Smooth muscle cell (in vitro differentiated cells): ENCODE results near the gene ZNF787. TPM values are rescaled to one million over a fixed set of nuclear protein-coding genes. Genes with fewer than 3 reads are reported as not detected.

Experiments used
- DNase-seq: peaks from one replicate; lab custom pipeline; 2025; ENCODE audit not compliant: unreplicated experiment; lab: John Stamatoyannopoulos, UW
- H2AFZ ChIP-seq: fragments of 200-600 bp; sonication (generic); 2 replicates; pipeline ENCODE4 v1.6.0; 2016; ENCODE audit warnings: antibody characterized with exemption, low read depth, mild to moderate bottlenecking
- H3F3A ChIP-seq: fragments of 200-600 bp; sonication (generic); 2 replicates; pipeline ENCODE4 v1.6.0; 2017; ENCODE audit warnings: antibody characterized with exemption, low read depth
- H3K27ac ChIP-seq: fragments of 200-600 bp; sonication (generic); 2 replicates; pipeline ENCODE4 v1.5.1; 2016; ENCODE audit warnings: low read depth, mild to moderate bottlenecking
- H3K27me3 ChIP-seq: fragments of 200-600 bp; sonication (generic); 2 replicates; pipeline ENCODE4 v1.6.1; 2016; ENCODE audit warnings: low read depth, mild to moderate bottlenecking
- H3K36me3 ChIP-seq: fragments of 200-600 bp; sonication (generic); 2 replicates; pipeline ENCODE4 v1.5.1; 2016; ENCODE audit warnings: low read depth
- H3K4me1 ChIP-seq: fragments of 200-600 bp; sonication (generic); 2 replicates; pipeline ENCODE4 v1.5.1; 2016; ENCODE audit warnings: low read depth
- H3K4me2 ChIP-seq: fragments of 200-600 bp; sonication (generic); 2 replicates; pipeline ENCODE4 v1.6.0; 2016; ENCODE audit warnings: mild to moderate bottlenecking
- H3K4me3 ChIP-seq: fragments of 200-600 bp; sonication (generic); 2 replicates; pipeline ENCODE4 v1.5.1; 2016; ENCODE audit warnings: mild to moderate bottlenecking
- H3K79me2 ChIP-seq: fragments of 200-600 bp; sonication (generic); 2 replicates; pipeline ENCODE4 v1.6.0; 2016; ENCODE audit warnings: low read depth, mild to moderate bottlenecking
- H3K9ac ChIP-seq: fragments of 200-600 bp; sonication (generic); 2 replicates; pipeline ENCODE4 v1.6.0; 2016; ENCODE audit warnings: low read depth
- H3K9me3 ChIP-seq: fragments of 200-600 bp; sonication (generic); replicated peaks from 2 replicates; pipeline ENCODE4 v1.5.1; 2016; ENCODE audit warnings: low read depth
- H4K20me1 ChIP-seq: fragments of 200-600 bp; sonication (generic); 2 replicates; pipeline ENCODE4 v1.6.0; 2016; ENCODE audit warnings: low read depth
- CTCF ChIP-seq: fragments of 200-600 bp; sonication (generic); IDR thresholded peaks from 2 replicates; pipeline ENCODE4 v1.5.1; 2017; ENCODE audit warnings: borderline replicate concordance, mild to moderate bottlenecking, antibody characterized with exemption; ENCODE audit not compliant: insufficient read depth, poor library complexity, severe bottlenecking
- WGBS: methylation state at CpG from one replicate; pipeline ENCODE4 v1.1.7; 2016; ENCODE audit warnings: low lambda C conversion rate; 5-methylcytosine and 5-hydroxymethylcytosine counted together
- polyA plus RNA-seq: library from polyadenylated mRNA; unstranded; fragments of >200 nt; fragmentation: Nextera tagmentation; extraction: Ambion mirVana; gene quantifications from 2 replicates; pipeline ENCODE4 v1.2.1, GENCODE V29; 2016
- total RNA-seq: library from RNA; depleted of rRNA; stranded (reverse); fragments of >200 nt; gene quantifications from 2 replicates; pipeline ENCODE4 v1.2.3, GENCODE V29; 2014

ZNF787 gene
- total and polyA plus RNA-seq, 2 experiments from 2014 or later: 10.0 to 20.3 TPM

- Histone ChIP-seq H3F3A (no peaks in the 10 kb centered on the region), H3K4me2 (no peak overlapping the region), H3K27ac (no peak overlapping the region), H3K79me2 (peaks cover 29% of the 10 kb centered on the region), H3K4me3 (no peak overlapping the region), H3K36me3 (no peaks in the 10 kb centered on the region), H4K20me1 (peaks cover 83% of the 10 kb centered on the region), H3K4me1 (no peaks in the 10 kb centered on the region), H3K27me3 (no peaks in the 10 kb centered on the region), H3K9ac (no peak overlapping the region), H2AFZ (no peak overlapping the region), H3K9me3 (no peaks in the 10 kb centered on the region)
- WGBS: 92% methylated on average over 38 of the region's 38 CpGs
- DNase-seq: no peak
- no peak for TF ChIP-seq CTCF
Measured at GRCh38 chr19:56091751-56092546, 29.1 kb downstream of the ZNF787 start.

DNA sequence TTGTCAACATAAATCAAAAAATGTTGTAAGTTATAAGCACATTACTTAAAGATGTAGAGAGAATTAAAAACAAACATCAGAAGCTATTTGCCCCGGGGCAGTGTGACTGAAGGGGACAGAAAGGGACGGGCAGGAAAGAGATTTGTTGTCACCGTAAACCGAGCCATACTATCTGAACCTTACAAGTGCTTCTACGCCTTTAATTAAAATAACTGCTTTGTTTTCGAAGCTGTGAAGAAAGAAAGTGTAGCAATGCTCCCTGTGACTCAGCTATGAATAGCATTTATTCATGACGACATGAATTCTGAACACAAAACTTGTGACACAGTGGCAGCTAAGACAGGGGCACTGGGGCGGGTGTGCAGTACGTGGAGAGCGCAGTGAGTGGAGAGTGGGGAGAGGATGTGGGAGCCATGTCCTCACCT lies 30.0 kb downstream of the ZNF787 start:
- H3K36me3 ChIP-seq: no peaks in the 10 kb centered on the region
- peaks cover 85% of the 10 kb centered on the region for H4K20me1 ChIP-seq
- WGBS: 88% methylated on average over 10 of the region's 10 CpGs
- DNase-seq: no peak
- H2AFZ ChIP-seq: no peak overlapping the region
- H3K4me3 ChIP-seq: no peak overlapping the region
- H3K4me1 ChIP-seq: no peaks in the 10 kb centered on the region
- no peaks in the 10 kb centered on the region for H3K27me3 ChIP-seq
- no peak overlapping the region for H3K9ac ChIP-seq
- no peak overlapping the region for H3K4me2 ChIP-seq
- H3K27ac ChIP-seq: no peak overlapping the region
- H3K9me3 ChIP-seq: no peaks in the 10 kb centered on the region
- TF ChIP-seq CTCF: no peak
- H3K79me2 ChIP-seq: peaks cover 29% of the 10 kb centered on the region
- H3F3A ChIP-seq: no peaks in the 10 kb centered on the region

GRCh38 chr19:56089344-56089743 lies 31.8 kb downstream of the ZNF787 start:
- no peak overlapping the region for H3K27ac ChIP-seq
- H3K27me3 ChIP-seq: no peaks in the 10 kb centered on the region
- peaks cover 89% of the 10 kb centered on the region for H4K20me1 ChIP-seq
- peaks cover 25% of the 10 kb centered on the region for H3K79me2 ChIP-seq
- WGBS: 90% methylated on average over 14 of the region's 14 CpGs
- DNase-seq: no peak
- H3K4me1 ChIP-seq: no peaks in the 10 kb centered on the region
- no peak for TF ChIP-seq CTCF
- H3F3A ChIP-seq: no peaks in the 10 kb centered on the region
- no peak overlapping the region for H3K4me2 ChIP-seq
- no peaks in the 10 kb centered on the region for H3K9me3 ChIP-seq
- H3K36me3 ChIP-seq: no peaks in the 10 kb centered on the region
- H3K9ac ChIP-seq: no peak overlapping the region
- no peak overlapping the region for H3K4me3 ChIP-seq
- H2AFZ ChIP-seq: no peak overlapping the region
